SHP77 treated with DMSO at 0.1 percent for 48 hours (cell line): ENCODE data around the gene PSG11.
"Not testable (repeated sequence)": the region's sequence is repeated elsewhere in the genome, so short reads cannot be mapped to it uniquely, and the experiment has no call there.

Experiments used
- DNase-seq: peaks from one replicate; lab custom pipeline; 2025; lab: John Stamatoyannopoulos, UW

The PSG11 gene

DNA sequence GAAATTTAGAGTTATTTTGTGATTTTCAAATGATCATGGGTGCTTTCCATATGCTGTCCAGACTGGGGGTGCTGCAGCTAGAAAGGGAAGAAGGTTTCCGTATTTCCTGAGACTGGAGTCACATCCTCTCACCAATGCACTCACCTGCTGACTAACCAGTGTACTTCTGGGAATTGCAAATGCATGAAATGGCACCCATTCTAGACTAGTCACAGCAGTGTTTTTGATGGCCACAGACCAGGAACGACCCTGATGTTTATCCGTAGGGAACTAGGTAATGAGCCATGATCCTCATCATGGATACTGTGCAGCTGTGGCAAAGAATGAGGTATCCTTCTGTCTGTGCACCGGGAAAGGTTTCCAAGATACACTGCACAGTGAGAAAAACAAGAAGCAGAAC is 37.1 kb downstream of the PSG11 start:
- DNase-seq: not testable (repeated sequence)

DNA sequence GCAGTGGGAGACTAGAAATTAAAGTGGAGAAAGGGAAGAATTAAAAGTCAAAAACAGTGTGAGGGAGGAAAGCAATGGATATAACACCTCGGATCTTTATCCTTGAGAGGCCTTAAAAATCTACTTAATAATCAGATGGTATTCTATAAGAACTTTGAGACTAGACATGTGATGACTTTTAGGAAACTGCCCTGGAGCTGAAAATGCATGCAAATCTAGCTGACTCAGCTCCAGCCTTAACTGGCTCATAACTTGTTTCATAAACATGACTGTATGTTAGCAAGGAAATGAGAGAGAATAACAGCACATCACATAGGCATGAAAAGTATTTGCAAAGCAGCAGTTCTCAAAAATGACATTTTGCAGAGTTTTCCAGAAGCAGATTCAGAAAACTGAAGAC is 38.1 kb downstream of the PSG11 start:
- not testable (repeated sequence) for DNase-seq

DNA sequence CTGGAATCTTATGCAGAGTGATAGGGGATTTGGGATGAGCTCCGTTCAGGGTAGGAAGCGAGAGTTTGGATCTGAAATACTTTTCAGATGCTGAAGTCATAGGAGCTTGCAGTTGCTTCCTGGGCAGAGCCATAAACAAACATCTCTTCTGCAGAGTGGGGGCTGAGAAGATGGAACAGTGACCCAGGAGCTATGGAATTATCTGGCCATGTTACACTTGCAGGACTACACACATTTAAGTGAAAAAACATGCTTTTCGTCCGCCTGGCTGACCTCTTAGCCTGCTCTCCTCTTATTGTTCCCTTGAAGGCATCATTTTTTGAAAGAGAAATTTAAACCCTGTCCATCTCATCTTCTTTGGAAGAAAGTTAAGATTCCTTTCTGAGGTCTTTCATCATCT is 40.7 kb downstream of the PSG11 start:
- DNase-seq: no peak

DNA sequence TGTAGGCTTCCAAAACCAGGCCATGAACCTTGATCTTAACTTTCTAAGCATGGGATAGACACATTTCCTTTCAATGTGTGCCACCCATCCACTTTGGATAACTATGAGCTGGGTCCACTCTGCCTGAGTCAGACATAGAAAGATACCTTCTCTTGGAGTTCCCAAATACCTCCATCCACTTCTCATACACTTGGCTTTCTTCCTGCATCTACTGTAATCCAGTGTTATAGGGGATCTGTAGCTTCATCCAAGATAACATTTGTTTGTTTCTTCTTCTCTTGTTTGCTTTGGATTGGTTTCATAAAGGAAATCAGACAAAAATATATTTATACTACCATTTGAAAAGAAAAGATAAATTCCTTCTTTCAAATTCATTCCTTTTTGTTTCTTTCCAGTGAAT is 44.2 kb downstream of the PSG11 start:
- DNase-seq: not testable (repeated sequence)

DNA sequence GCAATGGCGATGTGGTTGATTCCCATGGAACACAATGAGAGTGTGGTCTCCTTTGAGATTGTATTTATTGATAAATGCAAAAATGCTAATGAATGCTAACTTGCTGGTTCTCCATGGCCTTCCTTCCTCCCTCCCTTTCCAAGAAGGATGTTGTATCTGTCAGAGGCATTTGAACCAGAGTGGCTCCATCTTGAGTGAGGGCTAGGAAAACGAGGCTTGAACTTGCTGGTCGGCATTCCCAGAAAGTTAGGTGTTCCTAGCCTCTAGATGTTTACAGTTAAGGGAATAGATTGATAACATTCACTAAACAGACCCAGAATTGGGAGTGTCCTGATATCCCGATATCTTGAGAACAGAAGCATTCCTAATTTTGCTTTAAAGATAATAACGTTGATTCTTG is 54.8 kb downstream of the PSG11 start:
- DNase-seq: not testable (repeated sequence)

DNA sequence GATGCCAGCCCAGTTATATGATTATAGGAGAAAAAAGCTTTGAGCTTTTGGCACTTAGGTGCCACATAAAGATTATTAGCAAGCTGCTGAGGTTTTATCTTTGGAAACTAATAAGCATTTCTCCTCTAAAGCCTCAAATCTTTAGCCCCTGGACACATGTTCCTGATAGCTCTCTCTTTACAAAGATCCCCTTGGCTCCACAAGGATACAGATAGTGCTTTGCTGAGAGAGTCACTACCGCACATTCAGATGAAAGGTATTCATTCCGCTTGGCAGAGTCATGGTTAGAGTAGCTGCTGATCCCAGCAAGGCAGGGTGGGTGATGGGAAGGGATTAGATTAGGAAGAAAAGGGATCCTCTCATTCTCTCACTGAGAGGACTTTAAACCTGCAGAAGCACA is 61.1 kb downstream of the PSG11 start:
- DNase-seq: no peak

DNA sequence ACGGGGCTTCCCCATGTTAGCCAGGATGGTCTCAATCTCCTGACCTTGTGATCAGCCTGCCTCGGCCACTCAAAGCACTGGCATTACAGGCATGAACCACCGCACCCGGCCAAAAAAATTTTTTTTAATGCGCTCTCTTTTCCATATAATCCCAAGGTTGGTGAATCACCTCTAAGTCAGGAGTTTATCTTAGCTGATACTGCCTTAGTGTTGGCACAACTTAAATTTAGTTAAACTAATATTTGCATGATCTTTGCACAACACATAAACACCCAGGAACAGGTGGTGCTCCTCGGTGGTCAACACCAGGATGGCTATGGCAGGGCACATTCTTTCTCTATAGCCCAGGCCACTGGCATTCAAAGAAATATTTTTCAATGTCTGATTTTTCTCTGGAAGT is 65.2 kb downstream of the PSG11 start:
- DNase-seq: no peak
